OCI-LY7 (cell line): ENCODE results near the gene MAN1C1. TPM values are rescaled to one million over a fixed set of nuclear protein-coding genes. Genes with fewer than 3 reads are reported as not detected.

Experiments
- BruUV-seq: library from RNA; stranded (reverse); fragments of 400-500 nt; replicated peaks from 2 replicates; lab custom pipeline; 2021; lab: Mats Ljungman, UMichigan
- CTCF ChIA-PET: fragments of 300-600 bp; sonication (Branson Sonifier 250); formaldehyde crosslinking; loops from one replicate; lab custom pipeline; 2022; ENCODE audit warnings: antibody characterized with exemption; ENCODE audit not compliant: unreplicated experiment; lab: Charles Lee
- POLR2A ChIA-PET: fragments of 300-600 bp; sonication (Branson Sonifier 250); formaldehyde crosslinking; loops from one replicate; lab custom pipeline; 2022; ENCODE audit warnings: antibody characterized with exemption; lab: Charles Lee
- DNase-seq: peaks from one replicate; pipeline ENCODE4 v3.0.0-alpha.2; 2015; ENCODE audit warnings: low spot score
- H2AFZ ChIP-seq: fragments of 200-600 bp; sonication (generic), shearing (Covaris generic); 2 replicates; pipeline ENCODE4 v1.6.1; 2014; ENCODE audit warnings: mild to moderate bottlenecking, antibody characterized with exemption, low read length, moderate library complexity
- H3K27ac ChIP-seq: fragments of 200-600 bp; sonication (generic); 2 replicates; pipeline ENCODE4 v1.5.1; 2014; ENCODE audit warnings: mixed run types, low read depth, mild to moderate bottlenecking, moderate library complexity, low read length, inconsistent platforms; ENCODE audit not compliant: poor library complexity, severe bottlenecking
- H3K36me3 ChIP-seq: fragments of 200-600 bp; sonication (generic); 2 replicates; pipeline ENCODE4 v1.6.1; 2014; ENCODE audit warnings: mild to moderate bottlenecking, antibody characterized with exemption, low read length, moderate library complexity, mixed read lengths; ENCODE audit not compliant: insufficient read depth
- H3K4me1 ChIP-seq: fragments of 200-600 bp; sonication (generic); 2 replicates; pipeline ENCODE4 v1.5.1; 2014; ENCODE audit warnings: mild to moderate bottlenecking, low read length; ENCODE audit not compliant: insufficient read depth, poor library complexity, severe bottlenecking
- H3K4me2 ChIP-seq: fragments of 200-600 bp; sonication (generic); 2 replicates; pipeline ENCODE4 v1.6.1; 2014; ENCODE audit warnings: mild to moderate bottlenecking, low read length
- H3K4me3 ChIP-seq: fragments of 200-600 bp; sonication (generic); 2 replicates; pipeline ENCODE4 v1.5.1; 2014; ENCODE audit warnings: mild to moderate bottlenecking, low read depth, low read length; ENCODE audit not compliant: poor library complexity, severe bottlenecking
- H3K79me2 ChIP-seq: fragments of 200-600 bp; sonication (generic); 2 replicates; pipeline ENCODE4 v1.6.1; 2016; ENCODE audit warnings: low read depth, mild to moderate bottlenecking, low read length, moderate library complexity, mixed read lengths; ENCODE audit not compliant: insufficient read depth
- H3K9me2 ChIP-seq: fragments of 200-600 bp; sonication (generic); 2 replicates; pipeline ENCODE4 v1.6.1; 2016; ENCODE audit warnings: mild to moderate bottlenecking, low read length, mixed read lengths; ENCODE audit not compliant: insufficient read depth
- H3K9me3 ChIP-seq: fragments of 200-600 bp; sonication (generic); 2 replicates; pipeline ENCODE4 v1.6.1; 2014; ENCODE audit warnings: mild to moderate bottlenecking, mixed run types, low read length, mixed read lengths
- H4K20me1 ChIP-seq: fragments of 200-600 bp; sonication (generic); 2 replicates; pipeline ENCODE4 v1.6.1; 2014; ENCODE audit warnings: mild to moderate bottlenecking, antibody characterized with exemption, low read length, moderate library complexity, mixed read lengths; ENCODE audit not compliant: insufficient read depth
- EZH2phosphoT487 ChIP-seq: fragments of 200-600 bp; sonication (generic); IDR thresholded peaks from 2 replicates; pipeline ENCODE4 v1.6.1; 2018; ENCODE audit warnings: low read depth, borderline replicate concordance, mild to moderate bottlenecking, mixed run types, antibody characterized with exemption, low read length, moderate library complexity, mixed read lengths
- intact Hi-C: fragments of 100-400 bp; cut with micrococcal nuclease; formaldehyde crosslinking; loops from one replicate; pipeline ENCODE4 v1.10.0; 2022; ENCODE audit not compliant: unreplicated experiment
- total RNA-seq, 2 experiments: library from RNA; depleted of rRNA in 1 of 2; stranded (reverse); fragments of >200 nt in 1 of 2; shearing (Covaris generic) in 1 of 2; gene quantifications; 2 replicates each; pipeline ENCODE4 v1.2.3, GENCODE V29; 2014 to 2022
- TF ChIP-seq, protein P1 (sequence below): fragments of 200-600 bp; sonication (generic); conservative IDR thresholded peaks from 2 replicates; pipeline ENCODE4 v1.5.1; 2014; ENCODE audit warnings: mild to moderate bottlenecking, antibody characterized with exemption, low read length, moderate library complexity, mixed read lengths

Gene MAN1C1
- total RNA-seq, 2 experiments from 2014 or later, result 3.0 to 4.9 TPM

DNA sequence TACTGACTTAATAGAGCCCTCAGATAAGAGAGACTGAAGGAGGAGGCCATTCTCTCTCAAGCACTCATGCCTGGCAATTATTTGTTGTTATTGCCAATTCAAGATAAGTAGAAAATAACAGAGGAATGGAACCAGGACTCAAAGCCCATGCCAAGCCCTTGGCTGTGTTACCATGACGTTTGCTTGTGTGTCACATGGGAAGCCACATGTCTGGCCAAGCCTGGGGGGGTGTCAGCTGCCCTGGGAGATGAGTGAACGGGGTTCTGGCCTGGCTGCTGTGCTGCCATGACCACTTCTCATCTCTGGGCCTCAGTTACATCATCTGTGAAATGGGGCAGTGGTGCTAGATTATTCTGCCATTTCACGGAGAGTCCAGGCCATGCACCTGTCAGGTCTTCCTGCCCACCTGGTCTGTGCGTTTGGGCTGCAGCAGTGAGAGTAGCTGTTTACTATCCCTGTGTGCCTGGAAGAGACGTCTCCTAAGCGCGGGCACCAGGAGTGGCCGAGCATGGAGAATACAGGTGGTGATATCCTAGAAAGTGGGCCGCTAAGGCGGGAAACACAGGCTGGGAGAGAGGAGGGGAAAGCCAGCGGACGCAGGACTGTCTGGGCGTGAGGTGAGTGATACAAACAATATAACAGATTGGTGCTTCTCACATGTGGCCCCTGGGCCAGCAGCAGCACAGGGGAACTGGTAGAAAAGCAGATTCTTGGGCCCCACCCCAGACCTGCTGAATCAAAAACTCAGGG is 67.8 kb downstream of the MAN1C1 start:
- no TSS peak for BruUV-seq
- CTCF ChIA-PET, result no interaction called here
- intact Hi-C loops, result no loop called here
- Histone ChIP-seq H3K4me2 (no peak overlapping the region), H3K79me2 (no peaks in the 10 kb centered on the region), H3K4me3 (no peak overlapping the region), H3K27ac (no peak overlapping the region), H4K20me1 (no peaks in the 10 kb centered on the region), H3K9me2 (no peaks in the 10 kb centered on the region), H2AFZ (no peak overlapping the region), H3K9me3 (no peaks in the 10 kb centered on the region), H3K4me1 (peaks cover 7% of the 10 kb centered on the region), H3K36me3 (no peaks in the 10 kb centered on the region)
- POLR2A ChIA-PET, result interaction anchor here (0.7 to 0.8 kb wide), 2 partner anchors 8 to 70 kb away, joined by 3 read pairs; no protein-coding TSS in a partner anchor
- DNase-seq, result no peak
- no peak for TF ChIP-seq EZH2phosphoT487
- TF ChIP-seq, protein P1, sequence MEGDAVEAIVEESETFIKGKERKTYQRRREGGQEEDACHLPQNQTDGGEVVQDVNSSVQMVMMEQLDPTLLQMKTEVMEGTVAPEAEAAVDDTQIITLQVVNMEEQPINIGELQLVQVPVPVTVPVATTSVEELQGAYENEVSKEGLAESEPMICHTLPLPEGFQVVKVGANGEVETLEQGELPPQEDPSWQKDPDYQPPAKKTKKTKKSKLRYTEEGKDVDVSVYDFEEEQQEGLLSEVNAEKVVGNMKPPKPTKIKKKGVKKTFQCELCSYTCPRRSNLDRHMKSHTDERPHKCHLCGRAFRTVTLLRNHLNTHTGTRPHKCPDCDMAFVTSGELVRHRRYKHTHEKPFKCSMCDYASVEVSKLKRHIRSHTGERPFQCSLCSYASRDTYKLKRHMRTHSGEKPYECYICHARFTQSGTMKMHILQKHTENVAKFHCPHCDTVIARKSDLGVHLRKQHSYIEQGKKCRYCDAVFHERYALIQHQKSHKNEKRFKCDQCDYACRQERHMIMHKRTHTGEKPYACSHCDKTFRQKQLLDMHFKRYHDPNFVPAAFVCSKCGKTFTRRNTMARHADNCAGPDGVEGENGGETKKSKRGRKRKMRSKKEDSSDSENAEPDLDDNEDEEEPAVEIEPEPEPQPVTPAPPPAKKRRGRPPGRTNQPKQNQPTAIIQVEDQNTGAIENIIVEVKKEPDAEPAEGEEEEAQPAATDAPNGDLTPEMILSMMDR, result no peak

DNA sequence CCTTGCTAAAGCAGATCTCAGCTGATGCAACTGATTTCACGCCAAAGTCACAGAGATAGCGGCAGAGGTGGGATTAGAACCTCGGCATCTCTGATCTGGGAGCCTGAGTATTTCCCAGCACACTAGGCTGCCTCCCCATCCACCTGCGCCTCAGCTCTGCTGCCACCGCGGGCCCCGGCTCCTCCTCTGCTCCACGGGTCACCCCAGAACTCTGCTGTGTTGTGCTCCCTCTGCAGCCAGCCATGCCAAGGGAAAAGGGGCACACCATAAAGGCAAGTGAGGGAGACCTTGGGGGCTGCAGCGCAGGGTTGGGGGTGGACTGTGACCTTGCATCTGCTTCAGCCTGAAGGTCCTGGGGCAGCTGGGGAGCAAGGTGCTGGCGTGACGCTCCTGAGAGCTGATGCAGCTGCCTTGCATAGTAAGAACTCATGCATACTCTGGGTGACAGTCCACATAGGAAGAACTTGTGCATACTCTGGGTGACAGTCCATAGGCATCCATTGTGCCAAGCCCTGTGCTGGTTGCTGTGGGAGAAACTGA is 68.7 kb downstream of the MAN1C1 start:
- Histone ChIP-seq H3K4me1 (peaks cover 7% of the 10 kb centered on the region), H3K27ac (no peak overlapping the region), H3K4me3 (no peak overlapping the region), H3K79me2 (no peaks in the 10 kb centered on the region), H2AFZ (no peak overlapping the region), H3K36me3 (no peaks in the 10 kb centered on the region), H3K4me2 (no peak overlapping the region), H3K9me2 (no peaks in the 10 kb centered on the region), H4K20me1 (no peaks in the 10 kb centered on the region), H3K9me3 (no peaks in the 10 kb centered on the region)
- POLR2A ChIA-PET, result interaction anchor here (0.8 kb wide), 1 partner anchor 9 kb away, joined by 3 read pairs; no protein-coding TSS in a partner anchor
- no peak for DNase-seq
- intact Hi-C loops, result no loop called here
- CTCF ChIA-PET, result no interaction called here
- no peak for TF ChIP-seq EZH2phosphoT487
- TF ChIP-seq, protein P1, result no peak
- no TSS peak for BruUV-seq
